NCI-H2196 treated with DMSO at 0.1 percent for 48 hours (cell line): ENCODE results near the gene NKTR.

Experiments used
- DNase-seq: peaks from one replicate; lab custom pipeline; 2025; ENCODE audit not compliant: unreplicated experiment; lab: John Stamatoyannopoulos, UW

The NKTR gene

GRCh38 chr3:42661593-42662022 lies 61.1 kb downstream of the NKTR start:
- no peak for DNase-seq

- DNase-seq = no peak
Measured at GRCh38 chr3:42662037-42662812, 61.7 kb downstream of the NKTR start.

DNA sequence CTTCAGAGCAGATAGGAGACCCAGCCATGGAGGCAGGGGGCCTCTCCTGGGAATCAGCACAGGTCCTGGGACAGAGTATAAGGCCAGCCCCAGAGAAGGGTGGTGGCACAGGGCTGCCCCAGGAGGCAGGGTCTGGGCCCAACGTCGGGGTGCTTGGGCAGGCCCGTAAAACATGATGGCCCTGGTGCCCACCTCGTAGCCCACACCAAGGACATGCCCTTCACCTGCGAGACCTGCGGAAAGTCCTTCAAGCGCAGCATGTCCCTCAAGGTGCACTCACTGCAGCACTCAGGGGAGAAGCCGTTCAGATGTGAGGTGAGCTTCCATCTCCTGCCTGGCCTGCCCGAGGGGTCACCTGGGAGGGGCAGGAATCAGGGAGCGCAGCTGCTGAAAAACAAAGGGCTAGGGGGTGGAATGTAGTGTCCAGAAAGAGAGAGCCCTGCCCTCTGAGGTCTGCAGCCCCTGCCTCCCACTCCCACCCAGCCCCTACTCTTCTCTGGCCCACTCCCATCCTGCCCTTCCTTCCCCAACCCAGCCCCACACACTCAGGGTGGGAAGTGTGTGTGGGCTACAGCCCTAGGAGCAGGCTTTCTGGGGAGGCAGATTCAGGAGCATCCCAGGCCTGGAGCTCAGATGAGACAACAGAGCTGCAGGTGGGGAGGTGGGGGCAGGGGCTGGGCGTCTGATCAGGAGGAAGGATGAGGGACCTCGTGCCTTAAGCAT lies 62.5 kb downstream of the NKTR start:
- no peak for DNase-seq

- no peak for DNase-seq
Measured at GRCh38 chr3:42663581-42664437, 63.3 kb downstream of the NKTR start.

DNA sequence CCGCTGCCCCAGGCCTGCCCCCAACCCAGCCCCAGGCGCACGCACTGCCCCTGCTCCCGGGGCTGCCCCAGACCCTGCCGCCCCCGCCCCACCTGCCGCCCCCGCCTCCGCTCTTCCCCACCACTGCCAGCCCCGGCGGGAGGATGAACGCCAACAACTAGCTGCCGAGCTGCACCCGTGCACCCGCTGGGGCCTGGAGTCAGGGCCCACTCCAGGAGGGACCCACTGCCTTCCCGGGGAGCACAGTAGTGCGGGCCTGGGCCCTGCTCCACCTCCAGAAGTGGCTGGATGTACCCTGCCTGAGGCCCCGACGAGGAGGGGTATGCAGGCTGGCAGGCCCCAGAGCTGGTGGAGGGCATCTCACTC lies 63.9 kb downstream of the NKTR start:
- DNase-seq = no peak

GRCh38 chr3:42665050-42665878 lies 64.8 kb downstream of the NKTR start:
- DNase-seq = no peak

GRCh38 chr3:42666022-42666421 lies 65.5 kb downstream of the NKTR start:
- DNase-seq = no peak

- no peak for DNase-seq
Measured at GRCh38 chr3:42666577-42666998, 66.1 kb downstream of the NKTR start.

DNA sequence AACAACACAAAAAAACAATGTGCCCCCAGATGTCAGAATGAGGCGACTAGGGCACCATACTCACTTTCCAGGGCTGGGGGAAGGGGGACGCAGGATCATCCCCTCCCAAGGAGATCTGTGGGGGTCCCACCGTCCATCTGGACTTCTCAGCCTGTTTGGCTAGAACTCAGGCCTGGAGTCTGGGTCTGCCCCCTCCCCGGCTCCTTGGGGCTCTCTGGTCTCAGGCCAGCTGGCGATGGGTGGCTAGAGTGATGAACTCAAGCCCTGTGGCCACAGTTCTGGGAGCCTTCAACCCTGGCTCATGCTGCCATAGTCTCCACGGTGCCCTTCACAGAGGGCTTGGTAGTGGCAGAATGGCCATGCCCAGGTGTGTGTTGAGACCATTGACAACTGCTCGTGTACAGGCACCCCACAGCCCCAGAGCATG lies 66.6 kb downstream of the NKTR start:
- no peak for DNase-seq

DNA sequence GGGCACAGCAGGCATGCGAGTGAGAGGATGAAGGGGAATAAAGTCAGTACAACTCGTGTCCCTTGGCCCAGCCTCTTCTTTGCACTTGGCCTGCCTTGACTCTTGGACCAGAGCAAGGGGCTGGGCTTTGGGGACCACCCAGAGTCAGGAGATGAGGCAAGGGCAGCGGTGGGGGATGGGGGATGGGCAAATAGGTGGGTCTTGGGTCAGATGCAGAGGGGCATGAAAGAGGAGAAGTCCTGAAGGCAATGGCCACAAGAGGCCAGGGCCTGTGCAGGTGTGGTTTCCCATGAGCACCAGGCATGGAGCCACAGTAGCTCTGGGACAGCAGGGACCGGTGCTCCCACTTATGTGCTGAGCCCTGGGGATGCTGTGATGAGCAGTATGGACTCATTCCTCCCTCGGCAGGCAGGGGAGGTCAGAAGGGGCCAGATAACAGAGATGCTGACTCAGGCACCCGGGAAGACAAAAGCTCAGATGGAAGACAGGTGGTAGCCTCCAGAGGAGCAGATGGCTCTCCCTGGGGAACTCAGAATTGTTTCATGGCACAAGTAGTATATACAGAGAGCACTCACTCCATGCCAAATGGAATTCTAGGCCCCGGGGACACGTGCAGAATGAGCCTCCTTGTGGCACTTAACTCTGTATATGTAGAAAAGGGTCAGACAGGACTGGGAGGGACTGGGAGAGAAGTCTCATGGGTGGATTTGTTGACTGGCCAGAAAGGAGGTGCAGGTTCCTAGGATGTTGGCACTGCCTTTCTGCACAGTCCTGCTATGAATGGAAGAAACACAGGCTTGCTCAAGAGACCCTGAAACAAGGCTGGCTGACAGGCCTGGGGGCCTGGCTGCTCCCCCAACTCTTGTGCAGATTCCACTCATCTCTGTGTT lies 67.3 kb downstream of the NKTR start:
- DNase-seq = peak; percentile 18

DNA sequence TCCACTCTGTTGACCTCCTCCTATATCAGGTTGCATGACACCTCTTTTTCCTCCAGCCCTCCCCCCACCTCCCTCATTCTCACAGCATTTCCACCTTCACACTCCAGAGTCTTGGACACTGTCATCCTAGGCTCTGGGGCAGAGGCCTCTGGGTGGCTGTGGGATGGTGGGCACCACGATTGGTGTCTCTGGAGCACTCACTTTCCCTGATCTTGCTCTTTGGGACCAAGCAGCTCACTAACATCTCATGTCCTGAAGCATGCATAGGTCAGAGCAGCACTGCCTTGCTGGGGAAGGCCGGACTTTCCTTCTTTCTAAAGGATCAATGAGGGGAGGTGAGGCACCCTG lies 67.9 kb downstream of the NKTR start:
- DNase-seq = no peak

DNA sequence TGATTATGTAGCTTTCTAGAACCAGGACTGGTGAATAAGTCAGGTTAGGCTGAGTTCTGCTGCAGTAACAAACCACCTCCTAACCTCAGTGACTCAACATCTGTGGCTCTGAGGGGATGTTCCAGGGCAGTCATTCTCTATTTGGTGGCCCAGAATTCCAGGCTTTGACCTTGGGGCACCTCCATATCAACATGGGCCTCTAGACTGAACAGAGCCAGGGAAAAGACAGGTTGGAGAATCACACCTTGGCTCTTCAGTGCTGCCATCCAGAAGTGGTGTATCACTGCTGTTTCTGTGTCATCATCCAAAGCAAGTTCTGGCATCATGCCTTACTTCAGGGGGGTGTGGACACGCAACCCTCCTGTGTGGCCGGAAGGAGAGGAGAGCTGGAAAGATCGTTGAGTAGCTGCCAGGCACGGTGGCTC lies 68.3 kb downstream of the NKTR start:
- no peak for DNase-seq

GRCh38 chr3:42670051-42670576 lies 69.6 kb downstream of the NKTR start:
- no peak for DNase-seq

GRCh38 chr3:42670670-42671069 lies 70.2 kb downstream of the NKTR start:
- DNase-seq = no peak

DNA sequence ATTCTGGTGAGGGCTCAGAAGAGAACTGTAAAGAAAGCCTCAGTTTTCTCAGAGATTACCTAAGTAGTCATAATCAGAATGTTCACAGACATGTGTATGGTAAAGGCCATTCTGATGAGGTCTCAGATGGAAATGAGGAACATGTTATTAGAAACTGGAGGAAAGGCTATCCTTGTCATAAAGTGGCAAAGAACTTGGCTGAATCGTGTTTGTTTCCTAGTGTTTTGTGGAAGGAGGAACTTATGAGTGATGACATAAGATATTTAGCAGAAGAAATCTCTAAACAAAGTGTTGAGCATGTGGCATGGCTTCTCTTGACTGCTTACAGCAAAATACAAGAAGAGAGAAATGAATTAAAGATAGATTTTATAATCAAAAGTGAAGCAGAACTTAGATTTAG lies 72.0 kb downstream of the NKTR start:
- DNase-seq = no peak

DNA sequence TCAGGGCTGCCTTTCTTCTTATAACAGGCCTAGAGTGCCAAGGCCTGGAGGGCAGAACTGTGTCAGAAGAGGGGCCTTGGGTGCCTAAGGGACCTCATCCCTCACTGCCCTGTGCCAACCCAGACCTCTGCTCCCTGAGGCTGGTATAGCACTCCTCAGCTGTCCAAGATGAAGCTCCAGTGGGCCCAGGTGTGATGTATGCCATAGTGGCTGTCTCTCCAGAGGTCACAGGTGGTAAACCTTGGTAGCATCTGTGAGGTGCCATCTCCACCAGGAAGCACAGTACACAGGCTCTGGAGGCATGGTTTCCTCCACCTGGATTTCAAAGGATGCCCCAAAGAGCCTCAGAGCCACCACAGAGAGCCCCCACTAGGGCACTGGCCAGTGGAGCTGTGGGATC lies 72.6 kb downstream of the NKTR start:
- DNase-seq = no peak

DNA sequence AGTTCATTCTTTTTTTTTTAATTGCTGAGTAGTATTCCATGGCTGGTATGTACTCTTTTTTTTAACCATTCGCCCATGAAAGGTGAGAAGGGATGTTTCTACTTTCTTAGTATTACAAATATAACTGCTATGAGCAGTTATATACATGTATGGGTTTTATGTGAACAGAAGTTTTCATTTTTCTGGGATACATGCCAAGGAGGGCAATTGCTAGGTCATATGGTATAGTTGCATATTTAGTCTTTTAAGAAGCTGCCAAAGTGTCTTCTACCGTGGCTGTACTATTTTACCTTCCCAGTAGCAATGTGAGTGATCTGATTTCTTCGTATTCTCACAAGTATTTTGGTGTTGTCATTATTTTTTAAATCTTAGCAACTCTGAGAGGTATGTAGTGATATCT lies 73.7 kb downstream of the NKTR start:
- DNase-seq = no peak

DNA sequence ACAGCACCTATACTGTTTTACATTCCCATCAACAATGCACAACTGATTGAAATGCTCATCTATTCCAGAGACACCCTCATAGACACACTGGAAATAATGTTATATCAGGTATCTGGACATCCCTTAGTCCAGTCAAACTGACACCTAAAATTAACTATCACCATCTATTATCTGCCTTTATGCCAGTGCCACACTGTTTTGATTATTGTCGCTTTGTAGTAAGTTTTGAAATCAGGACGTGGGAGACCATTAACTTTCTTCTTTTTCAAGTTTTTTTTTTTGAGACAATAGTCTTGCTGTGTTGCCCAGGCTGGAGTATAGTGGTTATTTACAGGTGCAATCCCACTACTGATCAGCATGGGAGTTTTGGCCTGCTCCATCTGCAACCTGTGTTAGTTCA lies 75.4 kb downstream of the NKTR start:
- DNase-seq = no peak

GRCh38 chr3:42678447-42678846 lies 78.0 kb downstream of the NKTR start:
- DNase-seq = no peak

- DNase-seq = no peak
Measured at GRCh38 chr3:42680271-42680670, 79.8 kb downstream of the NKTR start.
